GM12801 (cell line): ENCODE data around the gene CDC5L.

Source experiments
- TF ChIP-seq, protein P1 (sequence below): IDR thresholded peaks from one replicate; pipeline ENCODE4 v1.5.1; 2011; ENCODE audit warnings: control low read depth; ENCODE audit not compliant: insufficient read length; ENCODE audit errors: extremely low read depth

CDC5L gene

DNA sequence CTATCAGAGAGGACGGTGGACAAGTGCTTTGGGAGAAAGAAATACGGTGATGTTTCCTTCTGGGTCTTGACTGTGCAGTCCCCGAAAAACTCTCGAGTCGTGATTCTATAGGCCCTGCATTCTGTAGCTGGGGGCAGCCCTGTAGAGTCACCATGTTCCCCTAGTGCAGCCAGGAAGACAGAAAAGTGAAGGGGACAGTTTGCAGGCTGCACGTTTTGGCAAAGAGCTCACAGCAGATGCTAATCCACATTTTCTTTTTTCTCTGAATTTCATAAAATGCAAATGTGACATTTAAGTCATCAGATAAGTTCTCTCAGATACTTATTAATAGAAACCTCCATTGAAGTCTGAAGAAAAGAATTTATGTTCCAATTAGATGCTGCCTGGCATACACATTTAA is 25.6 kb upstream of the CDC5L start:
- TF ChIP-seq, protein P1, sequence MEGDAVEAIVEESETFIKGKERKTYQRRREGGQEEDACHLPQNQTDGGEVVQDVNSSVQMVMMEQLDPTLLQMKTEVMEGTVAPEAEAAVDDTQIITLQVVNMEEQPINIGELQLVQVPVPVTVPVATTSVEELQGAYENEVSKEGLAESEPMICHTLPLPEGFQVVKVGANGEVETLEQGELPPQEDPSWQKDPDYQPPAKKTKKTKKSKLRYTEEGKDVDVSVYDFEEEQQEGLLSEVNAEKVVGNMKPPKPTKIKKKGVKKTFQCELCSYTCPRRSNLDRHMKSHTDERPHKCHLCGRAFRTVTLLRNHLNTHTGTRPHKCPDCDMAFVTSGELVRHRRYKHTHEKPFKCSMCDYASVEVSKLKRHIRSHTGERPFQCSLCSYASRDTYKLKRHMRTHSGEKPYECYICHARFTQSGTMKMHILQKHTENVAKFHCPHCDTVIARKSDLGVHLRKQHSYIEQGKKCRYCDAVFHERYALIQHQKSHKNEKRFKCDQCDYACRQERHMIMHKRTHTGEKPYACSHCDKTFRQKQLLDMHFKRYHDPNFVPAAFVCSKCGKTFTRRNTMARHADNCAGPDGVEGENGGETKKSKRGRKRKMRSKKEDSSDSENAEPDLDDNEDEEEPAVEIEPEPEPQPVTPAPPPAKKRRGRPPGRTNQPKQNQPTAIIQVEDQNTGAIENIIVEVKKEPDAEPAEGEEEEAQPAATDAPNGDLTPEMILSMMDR = no peak

DNA sequence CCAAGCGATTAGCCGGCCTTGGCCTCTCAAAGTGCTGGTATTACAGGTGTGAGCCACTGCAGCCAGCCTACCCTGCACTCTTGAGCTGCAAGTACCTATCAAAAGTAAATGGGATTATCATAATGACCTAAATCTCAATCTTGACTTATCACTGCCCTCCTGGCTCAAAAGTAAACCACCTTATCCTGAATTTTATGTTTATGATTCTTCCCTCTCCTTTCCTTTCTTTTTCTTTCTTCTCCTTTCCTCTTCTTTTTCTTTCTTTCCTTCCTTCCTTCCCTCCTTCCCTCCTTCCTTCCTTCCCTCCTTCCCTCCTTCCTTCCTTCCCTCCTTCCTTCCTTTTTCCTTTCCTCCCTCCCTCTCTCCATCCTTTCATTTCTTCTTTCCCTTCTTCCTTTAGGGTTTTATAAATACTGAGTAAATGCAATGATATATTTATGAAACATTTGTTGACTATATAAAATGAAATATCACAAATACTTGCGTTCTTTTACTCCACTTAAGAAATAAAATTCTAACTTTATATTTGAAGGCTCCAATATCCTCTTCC is 24.1 kb upstream of the CDC5L start:
- TF ChIP-seq, protein P1 = no peak

DNA sequence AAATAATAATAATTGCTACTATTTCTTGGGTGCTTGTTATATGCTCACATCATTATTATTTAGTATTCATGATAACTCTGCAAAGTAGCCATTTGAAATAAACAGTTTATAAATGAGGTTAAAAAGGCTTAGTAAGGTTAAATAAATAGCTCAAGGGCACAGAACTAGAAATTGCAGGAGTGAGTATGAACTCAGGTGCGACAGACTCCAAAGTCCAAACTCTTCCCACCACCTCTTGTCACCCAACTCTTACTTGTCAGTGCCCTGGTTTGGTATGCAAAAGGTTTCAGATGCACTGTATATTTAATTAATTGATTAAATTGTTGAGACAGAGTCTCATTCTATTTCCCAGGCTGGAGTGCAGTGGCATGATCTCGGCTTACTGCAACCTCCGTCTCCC is 20.7 kb upstream of the CDC5L start:
- TF ChIP-seq, protein P1 = no peak

DNA sequence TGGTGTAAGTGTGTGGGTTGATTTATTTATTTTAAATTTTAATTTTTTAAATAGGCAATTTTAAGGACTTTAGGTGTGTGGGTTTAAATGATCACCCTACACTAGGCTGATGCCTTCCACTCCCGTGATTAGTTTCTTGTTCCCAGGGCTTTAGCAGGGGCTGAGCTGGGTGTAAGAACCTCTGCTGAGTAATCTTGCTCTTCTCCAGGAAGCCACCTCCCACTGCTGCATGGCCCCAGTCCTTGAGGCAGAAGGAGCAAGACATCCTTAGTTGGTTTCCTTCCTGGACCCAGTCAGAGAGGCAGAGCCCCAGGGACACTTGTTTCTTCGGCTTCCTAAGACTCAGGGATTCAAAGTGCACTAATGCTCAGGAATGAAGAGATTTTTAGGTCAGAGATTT is 19.8 kb upstream of the CDC5L start:
- TF ChIP-seq, protein P1 = no peak

DNA sequence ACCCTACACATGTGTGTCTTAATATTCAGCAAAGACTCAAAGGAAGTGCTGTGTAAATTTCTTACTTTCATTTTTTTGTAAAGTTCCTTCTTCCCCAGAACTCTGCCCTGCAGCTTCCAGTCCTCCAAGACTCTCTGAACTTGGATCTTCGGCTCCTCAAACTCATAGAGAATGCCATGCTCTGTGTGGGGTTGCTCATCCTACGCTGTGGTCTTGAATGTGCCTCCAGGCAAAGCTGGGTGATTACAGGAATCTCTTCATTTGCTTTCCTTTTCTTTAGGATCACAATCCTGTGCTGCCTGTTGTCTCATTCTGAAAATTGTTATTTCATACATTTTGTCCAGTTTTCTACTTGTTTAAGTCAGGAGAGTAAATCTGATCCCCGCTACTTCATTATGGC is 14.5 kb upstream of the CDC5L start:
- TF ChIP-seq, protein P1 = no peak

DNA sequence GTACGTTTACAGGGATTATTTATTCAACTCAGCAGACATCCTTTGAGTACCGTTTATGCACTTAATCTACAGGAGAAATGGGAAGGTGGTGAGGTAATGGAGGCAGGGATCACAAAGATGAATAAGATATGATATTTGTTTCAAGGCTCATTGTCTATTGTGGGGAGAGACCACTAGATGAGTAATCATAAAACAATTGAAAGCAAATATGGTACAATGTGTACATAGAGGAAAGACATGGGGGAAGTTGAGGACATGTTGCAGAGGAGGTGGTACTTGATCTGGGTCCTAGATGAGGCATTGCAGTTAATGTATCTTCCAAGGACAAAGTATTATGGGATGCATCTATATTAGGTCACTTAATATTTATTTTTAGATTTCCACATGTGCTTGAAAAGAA is 13.7 kb upstream of the CDC5L start:
- TF ChIP-seq, protein P1 = no peak

DNA sequence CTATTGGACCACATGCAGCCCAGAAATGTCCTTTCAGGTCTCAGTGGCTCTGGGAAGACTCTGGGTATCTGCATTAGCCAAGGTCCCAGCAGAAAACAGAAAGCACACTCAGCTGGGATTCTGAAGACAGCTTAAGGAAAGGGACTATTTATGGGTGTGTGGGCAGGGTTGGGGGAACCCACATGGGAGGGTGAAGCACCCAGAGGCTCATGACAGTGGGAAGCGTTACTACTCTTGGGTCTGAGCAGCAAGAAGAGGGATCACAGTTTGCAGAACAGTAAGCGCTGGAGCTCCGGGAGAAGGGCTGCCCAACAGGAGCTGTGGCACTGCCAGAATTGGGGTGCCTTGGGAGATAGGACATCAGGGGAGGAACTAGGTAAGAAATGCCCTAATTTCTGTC is 12.4 kb upstream of the CDC5L start:
- TF ChIP-seq, protein P1 = no peak
